ENCODE results near the gene ZNF511.

The ZNF511 gene

DNA sequence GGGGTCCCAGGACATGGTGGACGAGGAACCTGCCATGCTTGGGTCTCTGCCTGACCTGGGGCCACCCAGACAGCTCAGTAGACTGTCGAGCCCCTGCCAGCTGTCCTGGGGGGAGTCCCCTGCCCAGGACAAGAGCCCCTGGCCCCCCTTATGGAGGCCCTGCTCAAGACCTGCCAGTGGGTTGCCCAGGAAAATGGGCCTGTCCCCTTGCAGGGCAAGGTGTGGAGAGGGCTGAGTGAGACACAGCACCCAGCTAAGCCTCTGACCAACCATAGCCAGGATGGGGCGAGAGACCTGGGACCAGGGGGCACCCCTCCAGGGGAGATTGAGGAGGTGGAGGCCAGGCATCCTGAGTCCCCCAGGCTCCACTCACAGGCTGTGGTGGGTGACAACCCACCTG is 47.3 kb downstream of the ZNF511 start:
- DNase-seq = no peak

GRCh38 chr10:133356549-133357284 is 48.0 kb downstream of the ZNF511 start:
- DNase-seq = no peak

DNA sequence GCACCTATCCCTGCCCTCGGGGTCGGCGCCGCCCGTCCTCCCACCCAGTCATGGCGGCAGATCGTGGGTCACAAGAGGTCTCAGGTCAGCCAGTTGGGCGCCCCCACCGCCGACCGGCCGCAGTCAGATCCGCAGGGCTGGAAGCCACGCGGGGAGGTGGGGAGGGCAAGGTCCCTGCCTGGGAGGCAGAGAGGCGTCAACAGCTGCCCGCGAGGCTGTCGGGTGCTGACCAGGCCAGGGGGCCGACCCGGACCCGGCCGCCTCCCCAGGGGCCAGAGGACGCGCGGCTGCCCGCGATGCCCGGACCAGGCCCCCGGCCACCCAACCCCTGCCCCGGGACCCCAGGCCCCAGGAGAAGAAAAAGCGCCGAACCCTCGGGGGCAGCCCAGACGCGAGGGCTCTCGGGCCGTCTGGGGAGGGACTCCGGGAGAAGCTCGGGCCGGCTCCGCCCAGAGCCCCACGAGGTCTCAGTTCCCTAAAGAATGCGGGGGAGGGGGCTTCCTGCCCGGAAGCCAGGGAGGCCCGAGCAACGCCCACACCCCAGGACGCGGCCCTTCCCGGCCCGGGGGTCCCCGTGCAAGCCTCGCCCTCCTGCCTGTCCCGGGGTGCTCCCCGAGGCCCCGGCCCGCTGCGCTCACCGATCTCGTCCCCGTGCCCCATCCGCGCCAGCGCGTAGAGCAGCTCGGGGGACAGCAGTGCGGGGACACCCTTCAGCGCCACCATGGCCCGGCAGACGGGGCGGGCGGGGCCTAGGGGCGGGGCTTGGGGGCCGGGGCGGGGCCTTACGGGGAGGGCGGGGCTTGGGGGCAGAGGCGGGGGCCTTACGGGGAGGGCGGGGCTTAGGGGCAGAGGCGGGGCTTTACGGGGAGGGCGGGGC is 48.8 kb downstream of the ZNF511 start, which contains the start of gene FUOM:
FUOM (minus strand) TSS at position 735 of the 877 bp plus-strand sequence; CDS start at position 723, 12 bp downstream.
- DNase-seq = peak; percentile 77

- DNase-seq = no peak
Measured at GRCh38 chr10:133358162-133358924, 49.6 kb downstream of the ZNF511 start.

GRCh38 chr10:133358925-133359310 is 50.2 kb downstream of the ZNF511 start:
- no peak for DNase-seq

DNA sequence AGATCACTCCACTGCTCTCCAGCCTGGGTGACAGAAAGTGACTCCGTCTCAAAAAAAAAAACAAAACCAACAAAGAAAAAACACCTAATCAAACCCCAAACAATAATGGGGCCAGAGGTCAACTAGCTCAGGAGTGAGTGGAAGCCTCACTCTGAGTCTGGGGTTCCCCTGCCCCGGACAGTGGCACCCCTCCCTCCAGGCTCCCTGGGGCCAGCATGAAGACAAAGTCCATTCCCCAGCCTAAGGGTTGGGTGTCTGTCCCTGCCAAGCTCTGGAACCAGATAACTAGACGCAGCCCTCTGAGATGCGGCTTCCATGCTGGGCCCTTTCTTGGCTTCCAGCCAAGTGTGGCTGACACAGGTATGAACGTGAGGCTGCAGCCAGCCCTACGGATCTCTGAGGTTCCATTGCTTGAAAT is 50.8 kb downstream of the ZNF511 start:
- no peak for DNase-seq

- no peak for DNase-seq
Measured at GRCh38 chr10:133359972-133360610, 51.4 kb downstream of the ZNF511 start.

GRCh38 chr10:133361227-133361626 is 52.5 kb downstream of the ZNF511 start:
- DNase-seq = no peak

DNA sequence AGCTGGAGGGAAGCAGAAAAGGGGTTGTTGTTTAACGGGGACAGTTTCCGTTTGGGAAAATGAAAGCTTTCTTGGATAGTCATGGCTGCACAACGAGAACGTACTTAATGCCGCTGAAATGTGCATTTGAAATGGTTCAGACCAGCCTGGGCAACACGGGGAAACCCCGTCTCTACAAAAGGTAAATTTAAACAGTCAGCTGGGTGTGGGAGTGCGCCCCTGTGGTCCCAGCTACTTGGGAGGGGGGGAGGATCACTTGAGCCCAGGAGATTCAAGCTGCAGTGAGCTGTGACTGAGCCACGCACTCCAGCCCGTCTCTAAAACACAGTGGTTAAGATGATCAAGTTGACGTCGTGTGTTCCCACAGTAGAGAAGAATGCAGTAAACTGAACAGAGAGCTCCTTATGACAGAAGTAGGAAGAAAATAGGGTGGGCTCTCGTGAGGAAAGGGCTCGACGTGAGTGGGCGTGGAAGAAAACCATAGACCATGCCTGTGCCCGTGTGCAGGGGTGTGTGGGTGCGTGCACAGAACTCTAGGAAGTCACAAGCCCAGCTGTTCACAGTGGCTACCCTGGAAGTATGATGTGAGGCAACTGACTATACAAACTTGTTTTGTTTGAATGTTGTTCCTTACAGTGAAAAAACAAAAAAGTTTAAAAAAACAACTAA is 53.2 kb downstream of the ZNF511 start:
- DNase-seq = no peak

All from activated naive CD4-positive, alpha-beta T cell treated with anti-CD3 and anti-CD28 coated beads, Interleukin-2, amount 50 U/mL, for 16 hours (primary cell).